Measurements from ENCODE around the gene CSF1R. TPM values are rescaled to one million over a fixed set of nuclear protein-coding genes. Genes with fewer than 3 reads are reported as not detected.

The CSF1R gene
- total RNA-seq, 2 donors from 2014 or later: not detected

DNA sequence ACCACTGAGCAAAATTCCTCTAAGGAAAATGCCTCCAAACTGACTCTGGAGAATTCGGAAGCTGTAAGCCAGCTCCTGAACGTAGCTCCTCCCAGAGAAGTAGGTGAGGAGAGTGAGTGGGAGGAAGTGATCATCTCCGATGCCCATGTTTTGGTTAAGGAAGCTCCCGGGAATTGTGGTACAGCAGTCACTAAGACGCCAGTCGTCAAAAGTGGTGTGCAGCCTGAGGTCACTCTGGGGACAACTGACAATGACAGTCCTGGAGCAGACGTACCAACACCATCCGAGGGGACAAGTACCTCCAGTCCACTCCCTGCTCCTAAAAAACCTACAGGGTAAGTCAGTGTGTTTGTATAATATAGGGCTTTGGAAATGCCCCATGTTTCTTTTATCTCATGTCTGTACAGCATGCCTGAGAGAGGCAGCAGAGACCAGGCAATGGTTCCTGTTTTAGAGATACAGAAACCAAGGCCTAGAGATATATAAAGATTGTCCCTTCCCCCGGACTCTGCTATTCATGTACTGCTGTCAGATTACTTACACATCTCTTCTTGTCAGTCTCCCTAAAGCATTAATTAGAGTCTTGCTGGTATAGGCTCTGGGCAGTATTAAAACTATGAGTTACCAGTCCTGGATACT, 61.9 kb downstream of the CSF1R start:
- Histone ChIP-seq H3K9me3 (ENCODE audit: control insufficient read depth, low read length) (no peaks in the 10 kb centered on the region), H3K9ac (ENCODE audit: extremely low read depth, low read length, poor library complexity, severe bottlenecking) (no peak overlapping the region), H3K36me3 (ENCODE audit: control insufficient read depth, insufficient read depth, low read length) (peaks cover 88% of the 10 kb centered on the region), H3K4me1 (ENCODE audit: control insufficient read depth, insufficient read depth, low read length) (no peaks in the 10 kb centered on the region), H3K27me3 (ENCODE audit: control insufficient read depth, insufficient read depth, low read length, poor library complexity, severe bottlenecking) (no peaks in the 10 kb centered on the region), H3K27ac (ENCODE audit: low read depth, low read length) (no peak overlapping the region), H3K4me3 (ENCODE audit: low read length) (no peak overlapping the region)
- no peak for DNase-seq
- Mint-ChIP-seq H3K4me3 (no peak overlapping the region), H3K36me3 (ENCODE audit: low read depth) (peaks cover 78% of the 10 kb centered on the region), H3K27ac (peak overlapping the region; percentile 39), H3K27me3 (ENCODE audit: insufficient read depth) (no peaks in the 10 kb centered on the region), H3K9me3 (no peaks in the 10 kb centered on the region), H3K4me1 (peaks cover 16% of the 10 kb centered on the region)
- TF ChIP-seq, protein P1, sequence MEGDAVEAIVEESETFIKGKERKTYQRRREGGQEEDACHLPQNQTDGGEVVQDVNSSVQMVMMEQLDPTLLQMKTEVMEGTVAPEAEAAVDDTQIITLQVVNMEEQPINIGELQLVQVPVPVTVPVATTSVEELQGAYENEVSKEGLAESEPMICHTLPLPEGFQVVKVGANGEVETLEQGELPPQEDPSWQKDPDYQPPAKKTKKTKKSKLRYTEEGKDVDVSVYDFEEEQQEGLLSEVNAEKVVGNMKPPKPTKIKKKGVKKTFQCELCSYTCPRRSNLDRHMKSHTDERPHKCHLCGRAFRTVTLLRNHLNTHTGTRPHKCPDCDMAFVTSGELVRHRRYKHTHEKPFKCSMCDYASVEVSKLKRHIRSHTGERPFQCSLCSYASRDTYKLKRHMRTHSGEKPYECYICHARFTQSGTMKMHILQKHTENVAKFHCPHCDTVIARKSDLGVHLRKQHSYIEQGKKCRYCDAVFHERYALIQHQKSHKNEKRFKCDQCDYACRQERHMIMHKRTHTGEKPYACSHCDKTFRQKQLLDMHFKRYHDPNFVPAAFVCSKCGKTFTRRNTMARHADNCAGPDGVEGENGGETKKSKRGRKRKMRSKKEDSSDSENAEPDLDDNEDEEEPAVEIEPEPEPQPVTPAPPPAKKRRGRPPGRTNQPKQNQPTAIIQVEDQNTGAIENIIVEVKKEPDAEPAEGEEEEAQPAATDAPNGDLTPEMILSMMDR (conservative IDR thresholded peaks at IDR 0.05): no peak
- WGBS, 2 experiments (ENCODE audit: insufficient coverage in 1 of 2, insufficient read length in 1 of 2): 93% methylated on average over 5 to 9 of the region's 9 CpGs

DNA sequence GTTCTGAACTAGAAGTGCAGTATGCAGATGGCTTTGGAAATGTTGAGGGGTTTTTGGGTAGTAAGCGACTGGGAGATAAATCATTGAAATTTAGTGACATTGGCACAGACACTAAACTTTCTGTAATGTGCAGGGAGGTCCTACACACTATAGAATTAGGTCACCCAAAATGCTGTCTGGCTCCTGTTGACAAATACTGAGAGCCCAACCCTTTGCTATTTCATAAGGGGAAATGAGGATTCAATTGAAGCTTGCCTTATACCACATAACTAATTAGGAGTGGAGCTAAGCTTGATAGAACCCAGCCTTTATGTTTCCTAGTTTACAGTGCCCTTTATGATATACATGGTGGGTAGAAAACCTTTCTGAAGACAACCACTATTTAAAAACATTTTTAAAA, 63.2 kb downstream of the CSF1R start:
- Mint-ChIP-seq H3K27me3 (ENCODE audit: insufficient read depth) (no peaks in the 10 kb centered on the region), H3K9me3 (no peaks in the 10 kb centered on the region), H3K36me3 (ENCODE audit: low read depth) (peaks cover 82% of the 10 kb centered on the region), H3K27ac (peak overlapping the region; percentile 86), H3K4me3 (no peak overlapping the region), H3K4me1 (peaks cover 16% of the 10 kb centered on the region)
- no peak for DNase-seq
- Histone ChIP-seq H3K9ac (ENCODE audit: extremely low read depth, low read length, poor library complexity, severe bottlenecking) (no peak overlapping the region), H3K27ac (ENCODE audit: low read depth, low read length) (no peak overlapping the region), H3K4me3 (ENCODE audit: low read length) (no peak overlapping the region), H3K36me3 (ENCODE audit: control insufficient read depth, insufficient read depth, low read length) (peaks cover 94% of the 10 kb centered on the region), H3K27me3 (ENCODE audit: control insufficient read depth, insufficient read depth, low read length, poor library complexity, severe bottlenecking) (no peaks in the 10 kb centered on the region), H3K9me3 (ENCODE audit: control insufficient read depth, low read length) (no peaks in the 10 kb centered on the region), H3K4me1 (ENCODE audit: control insufficient read depth, insufficient read depth, low read length) (no peaks in the 10 kb centered on the region)
- WGBS, 2 experiments (ENCODE audit: insufficient coverage in 1 of 2, insufficient read length in 1 of 2): 88 to 96% methylated on average over 1 of the region's 1 CpG
- TF ChIP-seq, protein P1 (conservative IDR thresholded peaks at IDR 0.05): no peak

DNA sequence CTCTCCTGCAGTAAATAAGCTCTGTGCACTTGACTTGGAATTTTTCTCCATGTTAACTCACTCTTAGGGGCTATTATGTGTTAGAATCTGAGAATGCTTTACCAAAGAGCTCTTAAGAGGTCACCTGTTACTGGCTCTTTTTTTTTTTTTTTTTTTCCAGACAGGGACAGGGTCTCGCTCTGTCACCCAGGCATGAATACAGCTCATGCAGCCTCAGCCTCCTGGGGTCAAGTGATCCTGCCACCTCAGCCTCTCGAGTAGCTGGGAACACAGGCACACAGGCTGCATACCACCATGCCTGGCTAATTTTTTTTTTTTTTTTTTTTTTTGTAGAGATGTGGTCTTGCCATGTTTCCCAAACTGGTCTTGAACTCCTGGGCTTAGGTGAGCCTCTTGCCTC, 63.7 kb downstream of the CSF1R start:
- Histone ChIP-seq H3K9me3 (ENCODE audit: control insufficient read depth, low read length) (no peaks in the 10 kb centered on the region), H3K9ac (ENCODE audit: extremely low read depth, low read length, poor library complexity, severe bottlenecking) (no peak overlapping the region), H3K27me3 (ENCODE audit: control insufficient read depth, insufficient read depth, low read length, poor library complexity, severe bottlenecking) (no peaks in the 10 kb centered on the region), H3K4me1 (ENCODE audit: control insufficient read depth, insufficient read depth, low read length) (no peaks in the 10 kb centered on the region), H3K4me3 (ENCODE audit: low read length) (no peak overlapping the region), H3K36me3 (ENCODE audit: control insufficient read depth, insufficient read depth, low read length) (peaks cover 93% of the 10 kb centered on the region), H3K27ac (ENCODE audit: low read depth, low read length) (no peak overlapping the region)
- TF ChIP-seq, protein P1 (conservative IDR thresholded peaks at IDR 0.05): no peak
- Mint-ChIP-seq H3K4me3 (no peak overlapping the region), H3K9me3 (no peaks in the 10 kb centered on the region), H3K27ac (peak overlapping the region; percentile 91), H3K27me3 (ENCODE audit: insufficient read depth) (no peaks in the 10 kb centered on the region), H3K36me3 (ENCODE audit: low read depth) (peaks cover 78% of the 10 kb centered on the region), H3K4me1 (peaks cover 16% of the 10 kb centered on the region)
- 95% methylated on average over 2 of the region's 2 CpGs; no CpG with 5 or more reads in 1 of the 2 experiments for WGBS, 2 experiments (ENCODE audit: insufficient coverage in 1 of 2, insufficient read length in 1 of 2)
- DNase-seq: peak; percentile 59

Data from endodermal cell (in vitro differentiated cells).